ENCODE results near the gene ALPP.

- TF ChIP-seq, protein P1, sequence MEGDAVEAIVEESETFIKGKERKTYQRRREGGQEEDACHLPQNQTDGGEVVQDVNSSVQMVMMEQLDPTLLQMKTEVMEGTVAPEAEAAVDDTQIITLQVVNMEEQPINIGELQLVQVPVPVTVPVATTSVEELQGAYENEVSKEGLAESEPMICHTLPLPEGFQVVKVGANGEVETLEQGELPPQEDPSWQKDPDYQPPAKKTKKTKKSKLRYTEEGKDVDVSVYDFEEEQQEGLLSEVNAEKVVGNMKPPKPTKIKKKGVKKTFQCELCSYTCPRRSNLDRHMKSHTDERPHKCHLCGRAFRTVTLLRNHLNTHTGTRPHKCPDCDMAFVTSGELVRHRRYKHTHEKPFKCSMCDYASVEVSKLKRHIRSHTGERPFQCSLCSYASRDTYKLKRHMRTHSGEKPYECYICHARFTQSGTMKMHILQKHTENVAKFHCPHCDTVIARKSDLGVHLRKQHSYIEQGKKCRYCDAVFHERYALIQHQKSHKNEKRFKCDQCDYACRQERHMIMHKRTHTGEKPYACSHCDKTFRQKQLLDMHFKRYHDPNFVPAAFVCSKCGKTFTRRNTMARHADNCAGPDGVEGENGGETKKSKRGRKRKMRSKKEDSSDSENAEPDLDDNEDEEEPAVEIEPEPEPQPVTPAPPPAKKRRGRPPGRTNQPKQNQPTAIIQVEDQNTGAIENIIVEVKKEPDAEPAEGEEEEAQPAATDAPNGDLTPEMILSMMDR (IDR thresholded peaks at IDR 0.05; ENCODE audit: extremely low read depth in 1 of 2, insufficient read depth in 1 of 2, low read depth in 1 of 2, low read length in 2 of 2): no peak
- TF ChIP-seq POLR2A (IDR thresholded peaks at IDR 0.05; ENCODE audit: low read depth, low read length): no peak
Observed at GRCh38 chr2:232402518-232402917, 24.0 kb downstream of the ALPP start.
